Retina (tissue), 1 donor: ENCODE data around the gene NXPH1.
"Not testable (repeated sequence)": the region's sequence is repeated elsewhere in the genome, so short reads cannot be mapped to it uniquely, and the experiment has no call there.

Experiments
- DNase-seq: peaks from one replicate; pipeline ENCODE4 v3.0.0-alpha.2; 2016

Gene NXPH1

GRCh38 chr7:8612584-8612983 lies 179.2 kb downstream of the NXPH1 start:
- no peak for DNase-seq

- no peak for DNase-seq
Observed at GRCh38 chr7:8613191-8613590, 179.8 kb downstream of the NXPH1 start.

- DNase-seq, result no peak
Observed at GRCh38 chr7:8615019-8615418, 181.6 kb downstream of the NXPH1 start.

- no peak for DNase-seq
Observed at GRCh38 chr7:8618441-8619070, 185.1 kb downstream of the NXPH1 start.

- no peak for DNase-seq
Observed at GRCh38 chr7:8620169-8620568, 186.8 kb downstream of the NXPH1 start.

- no peak for DNase-seq
Observed at GRCh38 chr7:8625612-8626011, 192.2 kb downstream of the NXPH1 start.

GRCh38 chr7:8627325-8627724 lies 193.9 kb downstream of the NXPH1 start:
- no peak for DNase-seq

- no peak for DNase-seq
Observed at GRCh38 chr7:8628656-8629055, 195.2 kb downstream of the NXPH1 start.

- DNase-seq, result no peak
Observed at GRCh38 chr7:8629504-8629903, 196.1 kb downstream of the NXPH1 start.

- DNase-seq, result no peak
Observed at GRCh38 chr7:8637322-8637721, 203.9 kb downstream of the NXPH1 start.

GRCh38 chr7:8638076-8638475 lies 204.7 kb downstream of the NXPH1 start:
- DNase-seq, result no peak

- no peak for DNase-seq
Observed at GRCh38 chr7:8639668-8640067, 206.3 kb downstream of the NXPH1 start.

GRCh38 chr7:8640671-8641070 lies 207.3 kb downstream of the NXPH1 start:
- DNase-seq, result no peak

- no peak for DNase-seq
Observed at GRCh38 chr7:8668627-8669500, 235.5 kb downstream of the NXPH1 start.

- DNase-seq, result no peak
Observed at GRCh38 chr7:8669501-8669851, 236.1 kb downstream of the NXPH1 start.

- DNase-seq, result no peak
Observed at GRCh38 chr7:8684426-8684825, 251.0 kb downstream of the NXPH1 start.

- no peak for DNase-seq
Observed at GRCh38 chr7:8699875-8700624, 266.6 kb downstream of the NXPH1 start.

- no peak for DNase-seq
Observed at GRCh38 chr7:8702807-8703206, 269.4 kb downstream of the NXPH1 start.

GRCh38 chr7:8710124-8710523 lies 276.7 kb downstream of the NXPH1 start:
- DNase-seq, result no peak

GRCh38 chr7:8714791-8715190 lies 281.4 kb downstream of the NXPH1 start:
- DNase-seq, result no peak

GRCh38 chr7:8719102-8719501 lies 285.7 kb downstream of the NXPH1 start:
- DNase-seq, result no peak

- peak; percentile 34 for DNase-seq
Observed at GRCh38 chr7:8724080-8724718, 290.8 kb downstream of the NXPH1 start.

- not testable (repeated sequence) for DNase-seq
Observed at GRCh38 chr7:8731756-8732155, 298.3 kb downstream of the NXPH1 start.
